ENCODE measurements around the gene NALCN. TPM values are rescaled to one million over a fixed set of nuclear protein-coding genes. Genes with fewer than 3 reads are reported as not detected.

Gene NALCN
- total RNA-seq, 1 experiment from 2014 or later = 0.26 TPM

- DNase-seq = no peak
- H3K36me3 ChIP-seq = no peaks in the 10 kb centered on the region
- peak overlapping the region; percentile 89; the same call in 1 of the 2 replicates for H3K27ac ChIP-seq
- H3K4me3 ChIP-seq = no peak overlapping the region
- H3K9me3 ChIP-seq (replicated peaks) = no peaks in the 10 kb centered on the region
- no peaks in the 10 kb centered on the region for H3K27me3 ChIP-seq
- H3K4me1 ChIP-seq = peaks cover 18% of the 10 kb centered on the region
Measured at GRCh38 chr13:101425623-101426022, 9.3 kb upstream of the NALCN start.

DNA sequence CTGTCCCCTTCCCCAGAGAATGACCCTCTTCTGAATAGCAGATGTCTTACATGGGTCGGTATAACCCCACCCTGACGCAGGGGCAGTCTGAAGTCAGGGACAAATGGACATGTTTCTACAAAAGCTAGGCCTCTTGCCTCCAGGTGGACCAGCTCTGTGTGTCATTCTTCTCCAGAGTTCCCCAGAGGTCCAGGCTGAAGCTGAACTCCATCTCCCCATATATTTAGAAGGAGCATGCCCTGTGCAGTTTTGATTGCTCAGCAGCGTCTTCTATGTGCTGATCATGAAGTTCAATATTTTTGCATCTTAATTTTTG lies 8.8 kb upstream of the NALCN start:
- Histone ChIP-seq H3K9me3 (replicated peaks) (no peaks in the 10 kb centered on the region), H3K4me3 (no peak overlapping the region), H3K36me3 (no peaks in the 10 kb centered on the region), H3K27me3 (no peaks in the 10 kb centered on the region), H3K4me1 (peaks cover 18% of the 10 kb centered on the region), H3K27ac (peak overlapping the region; percentile 89)
- no peak for DNase-seq

DNA sequence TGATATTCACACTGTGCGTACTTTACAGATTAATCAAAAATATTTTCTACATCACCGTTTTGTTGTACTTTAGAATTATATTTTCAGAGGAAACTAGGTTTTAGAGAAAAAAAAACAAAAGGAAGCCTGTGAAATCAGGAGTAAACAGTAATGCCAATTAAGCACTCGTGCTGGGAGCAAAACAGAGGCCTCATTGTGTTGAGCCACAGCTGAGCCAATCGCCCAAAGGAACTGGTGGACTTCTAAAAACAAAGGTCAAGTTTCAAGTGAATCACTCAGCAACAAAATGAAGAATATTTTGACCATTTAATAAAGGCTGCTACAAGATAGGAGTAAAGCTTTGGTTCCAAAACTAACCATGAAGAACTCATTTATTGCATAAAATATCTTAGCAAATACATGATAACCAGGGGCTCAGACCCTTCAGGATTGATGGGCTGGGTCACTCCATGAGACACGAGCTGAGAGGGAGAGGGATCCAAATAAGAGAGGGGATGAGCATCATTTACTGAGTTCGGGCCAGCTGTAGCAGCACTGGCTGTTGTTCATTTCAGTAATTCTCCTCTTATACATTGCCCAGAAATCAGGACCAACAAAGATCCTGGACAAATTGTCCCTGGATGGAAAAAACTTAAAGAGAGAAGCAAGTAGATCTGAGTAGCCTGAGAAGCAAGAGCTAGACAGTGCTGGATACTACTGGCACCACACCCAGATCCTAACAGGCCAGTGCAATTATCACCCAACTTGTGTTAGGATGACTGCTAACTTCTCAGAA lies 8.3 kb upstream of the NALCN start:
- H3K27ac ChIP-seq = peak overlapping the region; percentile 89
- peak overlapping the region; percentile 21; the same call in 1 of the 2 replicates for H3K4me3 ChIP-seq
- H3K36me3 ChIP-seq = no peaks in the 10 kb centered on the region
- peak; percentile 69 to 83 for DNase-seq
- H3K4me1 ChIP-seq = peaks cover 18% of the 10 kb centered on the region
- H3K9me3 ChIP-seq (replicated peaks) = no peaks in the 10 kb centered on the region
- H3K27me3 ChIP-seq = no peaks in the 10 kb centered on the region

GRCh38 chr13:101423872-101424271 lies 7.6 kb upstream of the NALCN start:
- Histone ChIP-seq H3K36me3 (no peaks in the 10 kb centered on the region), H3K27me3 (no peaks in the 10 kb centered on the region)

GRCh38 chr13:101417501-101417900 lies 1.2 kb upstream of the NALCN start:
- DNase-seq = no peak
- no peaks in the 10 kb centered on the region for H3K36me3 ChIP-seq
- H3K9me3 ChIP-seq (replicated peaks) = no peaks in the 10 kb centered on the region
- H3K27ac ChIP-seq = no peak overlapping the region
- H3K4me3 ChIP-seq = no peak overlapping the region
- H3K4me1 ChIP-seq = no peaks in the 10 kb centered on the region; the same call in 1 of the 2 replicates
- no peaks in the 10 kb centered on the region for H3K27me3 ChIP-seq

More at GRCh38 chr13:101423872-101424271, 7.6 kb upstream of the NALCN start:
- no peaks in the 10 kb centered on the region for H3K9me3 ChIP-seq (replicated peaks)
- no peak for DNase-seq
- H3K4me1 ChIP-seq = peaks cover 18% of the 10 kb centered on the region
- H3K4me3 ChIP-seq = peak overlapping the region; percentile 21; the same call in 1 of the 2 replicates
- peak overlapping the region; percentile 89 for H3K27ac ChIP-seq

- Histone ChIP-seq H3K27me3 (no peaks in the 10 kb centered on the region), H3K4me3 (peak overlapping the region; percentile 59), H3K27ac (no peak overlapping the region), H3K4me1 (no peaks in the 10 kb centered on the region; the same call in 1 of the 2 replicates), H3K9me3 (replicated peaks) (no peaks in the 10 kb centered on the region), H3K36me3 (no peaks in the 10 kb centered on the region)
- DNase-seq = peak; percentile 36 to 76
Measured at GRCh38 chr13:101417043-101417406, 717 bp upstream of the NALCN start.

GRCh38 chr13:101415358-101416174 lies 742 bp downstream of the NALCN start:
- peak overlapping the region; percentile 59 for H3K4me3 ChIP-seq
- no peaks in the 10 kb centered on the region for H3K36me3 ChIP-seq
- no peaks in the 10 kb centered on the region for H3K9me3 ChIP-seq (replicated peaks)
- no peak for DNase-seq
- no peaks in the 10 kb centered on the region for H3K27me3 ChIP-seq
- H3K4me1 ChIP-seq = no peaks in the 10 kb centered on the region; the same call in 1 of the 2 replicates
- no peak overlapping the region for H3K27ac ChIP-seq

DNA sequence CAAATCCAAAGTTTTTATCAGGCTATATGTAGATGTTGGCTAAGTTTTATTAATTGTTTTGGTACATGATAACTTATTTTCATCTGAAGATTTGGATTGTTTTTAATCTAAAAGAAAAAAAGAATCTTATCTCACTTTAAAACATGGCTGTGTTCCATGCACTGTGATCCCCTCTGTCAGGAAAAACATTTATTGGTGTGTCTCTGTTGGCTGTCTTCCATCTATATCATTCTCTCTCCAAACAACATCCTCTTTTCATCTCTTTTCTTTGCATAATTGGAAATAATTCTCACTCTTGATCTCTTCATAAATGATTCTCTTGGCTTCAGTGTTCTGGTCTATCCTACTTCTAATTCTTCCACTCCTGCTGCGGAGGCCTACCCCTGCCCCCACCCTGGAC lies 4.2 kb downstream of the NALCN start:
- H3K27me3 ChIP-seq = no peaks in the 10 kb centered on the region
- no peaks in the 10 kb centered on the region for H3K36me3 ChIP-seq
- H3K27ac ChIP-seq = no peak overlapping the region
- no peak for DNase-seq
- no peak overlapping the region for H3K4me3 ChIP-seq
- no peaks in the 10 kb centered on the region; the same call in 1 of the 2 replicates for H3K4me1 ChIP-seq
- no peaks in the 10 kb centered on the region for H3K9me3 ChIP-seq (replicated peaks)

DNA sequence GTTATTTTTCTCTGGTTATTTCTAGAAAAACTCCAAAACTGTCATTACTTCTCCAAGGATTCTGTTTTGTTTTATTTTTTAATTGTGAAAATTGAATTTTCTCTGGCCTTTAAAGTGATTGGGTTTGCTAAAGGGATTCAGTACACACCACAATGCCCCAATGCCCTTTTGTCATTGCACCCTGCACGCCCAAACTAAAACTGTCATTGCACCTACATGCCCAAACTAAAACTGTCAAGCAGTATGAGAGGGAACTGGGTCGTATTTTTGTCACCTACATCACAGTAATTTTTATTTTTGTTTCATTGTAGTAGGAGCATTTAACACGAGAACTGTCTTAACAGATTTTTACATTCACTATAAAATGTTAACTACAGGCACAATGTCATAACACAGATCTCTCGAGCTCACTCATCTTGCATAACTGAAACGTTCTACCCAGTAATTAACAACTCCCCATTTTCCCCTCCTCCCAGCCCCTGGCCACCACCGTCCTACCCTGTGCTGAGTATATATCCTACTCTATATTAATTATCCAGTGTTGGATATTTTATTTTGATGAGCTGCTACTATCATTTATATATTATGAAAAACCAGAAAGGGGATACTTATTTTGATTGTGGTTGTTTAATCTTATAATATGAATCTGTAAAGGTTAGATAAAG lies 7.2 kb downstream of the NALCN start:
- Histone ChIP-seq H3K9me3 (replicated peaks) (no peaks in the 10 kb centered on the region), H3K4me1 (no peaks in the 10 kb centered on the region), H3K27ac (no peak overlapping the region), H3K4me3 (no peak overlapping the region), H3K36me3 (no peaks in the 10 kb centered on the region), H3K27me3 (no peaks in the 10 kb centered on the region)
- no peak for DNase-seq

- no peak for DNase-seq
- H3K27me3 ChIP-seq = no peaks in the 10 kb centered on the region
- no peaks in the 10 kb centered on the region for H3K9me3 ChIP-seq (replicated peaks)
- no peak overlapping the region for H3K27ac ChIP-seq
- no peak overlapping the region for H3K4me3 ChIP-seq
- H3K36me3 ChIP-seq = no peaks in the 10 kb centered on the region
- H3K4me1 ChIP-seq = no peaks in the 10 kb centered on the region
Measured at GRCh38 chr13:101408154-101408553, 8.2 kb downstream of the NALCN start.

DNA sequence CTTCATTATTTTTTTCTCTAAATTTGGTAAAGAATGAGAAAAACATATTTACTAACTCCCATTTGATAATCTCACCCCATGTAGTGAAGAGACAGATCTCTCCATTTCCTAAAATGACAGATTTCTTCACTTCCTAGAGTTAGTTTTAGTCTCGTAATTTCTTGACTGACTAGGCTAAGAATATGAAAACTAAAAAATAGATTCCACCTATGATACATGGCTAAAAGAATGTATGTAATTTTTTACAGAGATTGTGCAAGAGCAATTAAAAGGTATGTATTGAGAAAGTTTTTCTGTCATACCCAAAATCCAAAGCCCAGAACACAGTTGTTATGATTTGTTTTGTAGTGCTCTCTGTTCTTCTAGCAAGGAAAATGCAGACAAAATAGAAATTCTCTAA lies 9.5 kb downstream of the NALCN start:
- Histone ChIP-seq H3K27ac (no peak overlapping the region), H3K27me3 (no peaks in the 10 kb centered on the region), H3K9me3 (replicated peaks) (no peaks in the 10 kb centered on the region), H3K4me1 (no peaks in the 10 kb centered on the region), H3K4me3 (no peak overlapping the region), H3K36me3 (no peaks in the 10 kb centered on the region)
- no peak for DNase-seq

GRCh38 chr13:101401196-101401595 lies 15.1 kb downstream of the NALCN start:
- Histone ChIP-seq H3K27ac (no peak overlapping the region), H3K9me3 (replicated peaks) (no peaks in the 10 kb centered on the region), H3K4me1 (no peaks in the 10 kb centered on the region), H3K36me3 (no peaks in the 10 kb centered on the region), H3K4me3 (no peak overlapping the region), H3K27me3 (no peaks in the 10 kb centered on the region)
- no peak for DNase-seq

DNA sequence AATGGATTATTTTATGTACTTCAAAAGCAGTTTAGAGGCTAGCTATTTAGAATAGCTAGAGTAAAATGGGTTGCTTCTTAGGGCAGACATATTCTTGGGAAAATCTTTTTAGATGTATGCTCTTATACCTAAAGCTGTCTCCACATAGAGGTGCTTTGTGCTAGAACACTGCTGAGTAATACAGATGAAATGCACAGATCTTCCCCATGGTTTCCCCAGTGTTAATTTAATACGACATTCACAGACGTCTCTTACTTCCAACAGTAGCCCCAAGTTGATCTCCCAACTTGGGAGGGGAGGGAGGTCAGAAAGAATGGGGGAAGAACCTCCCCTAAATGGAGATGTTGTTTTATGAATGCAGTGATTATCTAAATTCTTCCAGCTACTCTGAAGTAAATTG lies 16.9 kb downstream of the NALCN start:
- no peaks in the 10 kb centered on the region for H3K27me3 ChIP-seq
- no peaks in the 10 kb centered on the region for H3K36me3 ChIP-seq
- no peak overlapping the region for H3K27ac ChIP-seq
- no peaks in the 10 kb centered on the region for H3K9me3 ChIP-seq (replicated peaks)
- DNase-seq = no peak
- H3K4me1 ChIP-seq = no peaks in the 10 kb centered on the region
- H3K4me3 ChIP-seq = no peak overlapping the region

GRCh38 chr13:101398920-101399319 lies 17.4 kb downstream of the NALCN start:
- Histone ChIP-seq H3K36me3 (no peaks in the 10 kb centered on the region), H3K4me3 (no peak overlapping the region), H3K4me1 (no peaks in the 10 kb centered on the region), H3K27ac (no peak overlapping the region), H3K27me3 (no peaks in the 10 kb centered on the region), H3K9me3 (replicated peaks) (no peaks in the 10 kb centered on the region)
- no peak for DNase-seq

GRCh38 chr13:101398191-101398590 lies 18.1 kb downstream of the NALCN start:
- Histone ChIP-seq H3K36me3 (no peaks in the 10 kb centered on the region), H3K4me3 (no peak overlapping the region), H3K27me3 (no peaks in the 10 kb centered on the region), H3K27ac (no peak overlapping the region), H3K4me1 (no peaks in the 10 kb centered on the region), H3K9me3 (replicated peaks) (no peaks in the 10 kb centered on the region)
- DNase-seq = no peak

All from SJCRH30 (cell line).